ENCODE results near the gene BBC3.

GRCh38 chr19:47209319-47210179 lies 21.4 kb downstream of the BBC3 start:
- TF ChIP-seq CTCF (conservative IDR thresholded peaks at IDR 0.05; ENCODE audit: low read depth, low read length) (no peak), EZH2 (IDR thresholded peaks at IDR 0.05; ENCODE audit: borderline replicate concordance, low read depth, low read length, poor library complexity, severe bottlenecking) (no peak)
